ENCODE results near the gene GAL. TPM values are rescaled to one million over a fixed set of nuclear protein-coding genes. Genes with fewer than 3 reads are reported as not detected.

The GAL gene
- polyA plus RNA-seq, 1 experiment: 2.8 TPM

- H3K4me3 ChIP-seq (ENCODE audit: low read depth, low read length): no peak overlapping the region
- ChIA-PET CTCF (interaction anchor here (1.2 kb wide), 1 partner anchor 42 kb away, joined by 3 read pairs; no protein-coding TSS in a partner anchor), POLR2A (no interaction called here)
- TF ChIP-seq CTCF (IDR thresholded peaks at IDR 0.05; ENCODE audit: insufficient read depth, low read depth, low read length): no peak
- peaks cover 26% of the 10 kb centered on the region for H3K27me3 ChIP-seq (ENCODE audit: control insufficient read depth, insufficient read depth, low read length)
- H3K36me3 ChIP-seq (ENCODE audit: control insufficient read depth, insufficient read depth, low read length): no peaks in the 10 kb centered on the region
- no peak for DNase-seq (ENCODE audit: low read depth)
These were observed 1.5 kb downstream of the GAL start for GRCh38 chr11:68685656-68686380.

- no peaks in the 10 kb centered on the region for H3K36me3 ChIP-seq (ENCODE audit: control insufficient read depth, insufficient read depth, low read length)
- POLR2A ChIA-PET: no interaction called here
- CTCF ChIA-PET: interaction anchor here (1.2 kb wide), 1 partner anchor 43 kb away, joined by 3 read pairs; no protein-coding TSS in a partner anchor
- H3K4me3 ChIP-seq (ENCODE audit: low read depth, low read length): no peak overlapping the region
- TF ChIP-seq CTCF (IDR thresholded peaks at IDR 0.05; ENCODE audit: insufficient read depth, low read depth, low read length): no peak
- peaks cover 29% of the 10 kb centered on the region for H3K27me3 ChIP-seq (ENCODE audit: control insufficient read depth, insufficient read depth, low read length)
- DNase-seq (ENCODE audit: low read depth): no peak
These were observed 2.1 kb downstream of the GAL start for GRCh38 chr11:68686486-68686885.

- TF ChIP-seq CTCF (IDR thresholded peaks at IDR 0.05; ENCODE audit: insufficient read depth, low read depth, low read length): no peak
- CTCF ChIA-PET: no interaction called here
- DNase-seq (ENCODE audit: low read depth): no peak
- POLR2A ChIA-PET: no interaction called here
- Histone ChIP-seq H3K36me3 (ENCODE audit: control insufficient read depth, insufficient read depth, low read length) (no peaks in the 10 kb centered on the region), H3K4me3 (ENCODE audit: low read depth, low read length) (no peak overlapping the region), H3K27me3 (ENCODE audit: control insufficient read depth, insufficient read depth, low read length) (peaks cover 29% of the 10 kb centered on the region)
These were observed 3.0 kb downstream of the GAL start for GRCh38 chr11:68687311-68687710.

- H3K4me3 ChIP-seq (ENCODE audit: low read depth, low read length): no peak overlapping the region
- H3K36me3 ChIP-seq (ENCODE audit: control insufficient read depth, insufficient read depth, low read length): no peaks in the 10 kb centered on the region
- CTCF ChIA-PET: no interaction called here
- no peak for DNase-seq (ENCODE audit: low read depth)
- POLR2A ChIA-PET: interaction anchor here (0.6 kb wide), 1 partner anchor 64 kb away, joined by 7 read pairs; no protein-coding TSS in a partner anchor
- H3K27me3 ChIP-seq (ENCODE audit: control insufficient read depth, insufficient read depth, low read length): peaks cover 29% of the 10 kb centered on the region
- no peak for TF ChIP-seq CTCF (IDR thresholded peaks at IDR 0.05; ENCODE audit: insufficient read depth, low read depth, low read length)
These were observed 3.6 kb downstream of the GAL start for GRCh38 chr11:68687986-68688385.

- TF ChIP-seq CTCF (IDR thresholded peaks at IDR 0.05; ENCODE audit: insufficient read depth, low read depth, low read length): no peak
- Histone ChIP-seq H3K27me3 (ENCODE audit: control insufficient read depth, insufficient read depth, low read length) (peaks cover 23% of the 10 kb centered on the region), H3K4me3 (ENCODE audit: low read depth, low read length) (no peak overlapping the region), H3K36me3 (ENCODE audit: control insufficient read depth, insufficient read depth, low read length) (no peaks in the 10 kb centered on the region)
- no peak for DNase-seq (ENCODE audit: low read depth)
- ChIA-PET POLR2A (no interaction called here), CTCF (no interaction called here)
These were observed 4.5 kb downstream of the GAL start for GRCh38 chr11:68688881-68689280.
